ENCODE results near the gene PPM1K.

PPM1K gene

GRCh38 chr4:88216395-88216794 is 68.0 kb downstream of the PPM1K start:
- no peak for DNase-seq

- DNase-seq: no peak
Observed at GRCh38 chr4:88215351-88215750, 69.0 kb downstream of the PPM1K start.

GRCh38 chr4:88212253-88212561 is 72.2 kb downstream of the PPM1K start:
- no peak for DNase-seq

GRCh38 chr4:88211473-88212252 is 72.7 kb downstream of the PPM1K start:
- peak; percentile 33 for DNase-seq

- DNase-seq: no peak
Observed at GRCh38 chr4:88208156-88208555, 76.2 kb downstream of the PPM1K start.

All from fibroblast of skin of abdomen (primary cell).